GM12878 (cell line): Measurements from ENCODE around the gene NLRP6.

Experiments
- CTCF ChIP-seq, 3 experiments: IDR thresholded peaks in 2 of 3; conservative IDR thresholded peaks in 1 of 3; 2 replicates each; pipeline ENCODE4 v1.5.1; 2011; ENCODE audit warnings: low read depth in 3 of 3, low read length in 3 of 3, mild to moderate bottlenecking in 3 of 3, control low read depth in 2 of 3, moderate library complexity in 2 of 3, inconsistent platforms in 1 of 3, mixed read lengths in 1 of 3; ENCODE audit not compliant: control insufficient read depth in 2 of 3, insufficient read depth in 1 of 3; ENCODE audit errors: extremely low read depth in 1 of 3
- MTA3 ChIP-seq: IDR thresholded peaks from 2 replicates; pipeline ENCODE4 v1.6.1; 2012; ENCODE audit warnings: low read length, inconsistent platforms, borderline replicate concordance
- RCOR1 ChIP-seq: conservative IDR thresholded peaks from 2 replicates; pipeline ENCODE4 v1.6.1; 2012; ENCODE audit warnings: low read depth, low read length, improper control_type of control experiment

DNA sequence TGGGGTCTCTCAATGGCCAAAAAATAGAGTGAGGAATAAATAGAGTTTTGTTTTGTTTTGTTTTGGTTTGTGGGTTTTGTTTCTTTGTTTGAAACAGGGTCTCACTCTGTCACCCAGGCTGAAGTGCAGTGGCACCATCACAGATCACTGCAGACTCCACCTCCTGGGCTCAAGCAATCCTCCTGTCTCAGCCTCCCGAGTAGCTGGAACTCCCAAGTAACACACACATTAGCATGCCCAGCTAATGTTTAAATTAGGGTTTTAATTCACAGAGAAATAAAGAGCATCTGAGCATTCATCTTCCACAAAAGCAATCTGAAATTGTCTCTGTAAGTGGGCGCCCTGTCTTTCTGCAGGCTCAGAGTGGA lies 51.7 kb downstream of the NLRP6 start:
- TF ChIP-seq MTA3 (no peak), RCOR1 (no peak), CTCF (IDR thresholded peaks at IDR 0.05 in 2 of 3, conservative IDR thresholded peaks at IDR 0.05 in 1 of 3; ENCODE audit: control insufficient read depth in 2 of 3, extremely low read depth in 1 of 3, insufficient read depth in 1 of 3, low read depth in 3 of 3, low read length in 3 of 3) (no peak)
